ENCODE measurements around the gene HHATL.

Gene HHATL

GRCh38 chr3:42666022-42666421 is 36.6 kb downstream of the HHATL start:
- H4K20me1 ChIP-seq (ENCODE audit: insufficient read depth, low read length), result no peaks in the 10 kb centered on the region
- no peak overlapping the region for H3K4me3 ChIP-seq (ENCODE audit: low read length)
- no peak overlapping the region for H3K27ac ChIP-seq (ENCODE audit: low read length)
- H3K9ac ChIP-seq (ENCODE audit: low read length), result no peak overlapping the region
- DNase-seq, result no peak
- no peaks in the 10 kb centered on the region for H3K36me3 ChIP-seq (replicated peaks; ENCODE audit: insufficient read depth, low read length)
- no peak overlapping the region for H3K4me2 ChIP-seq (ENCODE audit: low read depth, low read length)
- no peak overlapping the region for H2AFZ ChIP-seq (ENCODE audit: low read length)
- TF ChIP-seq EZH2 (optimal IDR thresholded peaks at IDR 0.05; ENCODE audit: low read depth, low read length) (no peak), CTCF (IDR thresholded peaks at IDR 0.05; ENCODE audit: low read length) (no peak), EZH2phosphoT487 (IDR thresholded peaks at IDR 0.05; ENCODE audit: low read length) (no peak)
- no peaks in the 10 kb centered on the region for H3F3A ChIP-seq (ENCODE audit: insufficient read depth, low read length)
- H3K9me2 ChIP-seq (replicated peaks; ENCODE audit: insufficient read depth, low read length), result no peaks in the 10 kb centered on the region
- no peaks in the 10 kb centered on the region for H3K79me2 ChIP-seq (ENCODE audit: low read length)
- H3K4me1 ChIP-seq (ENCODE audit: low read length), result no peaks in the 10 kb centered on the region
- no peaks in the 10 kb centered on the region for H3K9me3 ChIP-seq (replicated peaks; ENCODE audit: insufficient read depth, low read length)
- no peaks in the 10 kb centered on the region for H3K27me3 ChIP-seq (replicated peaks; ENCODE audit: insufficient read depth, low read length)

- Histone ChIP-seq H3K27me3 (replicated peaks; ENCODE audit: insufficient read depth, low read length) (no peaks in the 10 kb centered on the region), H3K36me3 (replicated peaks; ENCODE audit: insufficient read depth, low read length) (no peaks in the 10 kb centered on the region), H3K4me3 (ENCODE audit: low read length) (no peak overlapping the region), H3K79me2 (ENCODE audit: low read length) (no peaks in the 10 kb centered on the region), H4K20me1 (ENCODE audit: insufficient read depth, low read length) (no peaks in the 10 kb centered on the region), H3K4me2 (ENCODE audit: low read depth, low read length) (no peak overlapping the region), H3K27ac (ENCODE audit: low read length) (no peak overlapping the region), H3K9me2 (replicated peaks; ENCODE audit: insufficient read depth, low read length) (no peaks in the 10 kb centered on the region), H3F3A (ENCODE audit: insufficient read depth, low read length) (no peaks in the 10 kb centered on the region), H3K4me1 (ENCODE audit: low read length) (no peaks in the 10 kb centered on the region), H3K9me3 (replicated peaks; ENCODE audit: insufficient read depth, low read length) (no peaks in the 10 kb centered on the region), H3K9ac (ENCODE audit: low read length) (no peak overlapping the region), H2AFZ (ENCODE audit: low read length) (no peak overlapping the region)
- TF ChIP-seq CTCF (IDR thresholded peaks at IDR 0.05; ENCODE audit: low read length) (no peak), EZH2 (optimal IDR thresholded peaks at IDR 0.05; ENCODE audit: low read depth, low read length) (no peak), EZH2phosphoT487 (IDR thresholded peaks at IDR 0.05; ENCODE audit: low read length) (no peak)
- DNase-seq, result no peak
Measured at GRCh38 chr3:42665050-42665878, 37.3 kb downstream of the HHATL start.

- H3K79me2 ChIP-seq (ENCODE audit: low read length), result no peaks in the 10 kb centered on the region
- H2AFZ ChIP-seq (ENCODE audit: low read length), result no peak overlapping the region
- H3K4me3 ChIP-seq (ENCODE audit: low read length), result no peak overlapping the region
- no peaks in the 10 kb centered on the region for H4K20me1 ChIP-seq (ENCODE audit: insufficient read depth, low read length)
- H3K4me2 ChIP-seq (ENCODE audit: low read depth, low read length), result no peak overlapping the region
- H3K4me1 ChIP-seq (ENCODE audit: low read length), result no peaks in the 10 kb centered on the region
- no peak overlapping the region for H3K9ac ChIP-seq (ENCODE audit: low read length)
- H3K27ac ChIP-seq (ENCODE audit: low read length), result no peak overlapping the region
- no peak for TF ChIP-seq EZH2 (optimal IDR thresholded peaks at IDR 0.05; ENCODE audit: low read depth, low read length)
- TF ChIP-seq EZH2phosphoT487 (IDR thresholded peaks at IDR 0.05; ENCODE audit: low read length), result no peak
- no peak for TF ChIP-seq CTCF (IDR thresholded peaks at IDR 0.05; ENCODE audit: low read length)
- no peaks in the 10 kb centered on the region for H3K27me3 ChIP-seq (replicated peaks; ENCODE audit: insufficient read depth, low read length)
- no peaks in the 10 kb centered on the region for H3K9me3 ChIP-seq (replicated peaks; ENCODE audit: insufficient read depth, low read length)
- no peaks in the 10 kb centered on the region for H3K36me3 ChIP-seq (replicated peaks; ENCODE audit: insufficient read depth, low read length)
- H3K9me2 ChIP-seq (replicated peaks; ENCODE audit: insufficient read depth, low read length), result no peaks in the 10 kb centered on the region
- H3F3A ChIP-seq (ENCODE audit: insufficient read depth, low read length), result no peaks in the 10 kb centered on the region
- no peak for DNase-seq
Measured at GRCh38 chr3:42664438-42664803, 38.2 kb downstream of the HHATL start.
